SU-DHL-6 (cell line): ENCODE measurements around the gene GATA3.

Experiments used
- H2AFZ ChIP-seq: fragments of 200-600 bp; sonication (generic); 2 replicates; pipeline ENCODE4 v1.6.1; 2014; ENCODE audit warnings: low read depth, mild to moderate bottlenecking, moderate library complexity, mixed read lengths, antibody characterized with exemption, low read length; ENCODE audit not compliant: severe bottlenecking
- H3F3A ChIP-seq: fragments of 200-600 bp; shearing (Covaris generic); 2 replicates; pipeline ENCODE4 v1.6.0; 2016; ENCODE audit warnings: antibody characterized with exemption, mild to moderate bottlenecking; ENCODE audit not compliant: insufficient read depth
- H3K27ac ChIP-seq: fragments of 200-600 bp; sonication (generic); 2 replicates; pipeline ENCODE4 v1.5.1; 2016; ENCODE audit warnings: low read depth, mild to moderate bottlenecking, low read length, moderate library complexity, mixed read lengths
- H3K27me3 ChIP-seq: fragments of 200-600 bp; sonication (generic), shearing (Covaris generic); 2 replicates; pipeline ENCODE4 v1.6.0; 2014; ENCODE audit warnings: mild to moderate bottlenecking, low read length
- H3K36me3 ChIP-seq: fragments of 200-600 bp; sonication (generic); 2 replicates; pipeline ENCODE4 v1.6.1; 2014; ENCODE audit warnings: mild to moderate bottlenecking, low read length, mixed read lengths
- H3K4me2 ChIP-seq: fragments of 300-600, 200-600 bp; shearing (Covaris generic), sonication (generic); 2 replicates; pipeline ENCODE4 v1.6.0; 2014; ENCODE audit warnings: low read length, low read depth, mild to moderate bottlenecking; ENCODE audit not compliant: poor library complexity, severe bottlenecking
- H3K4me3 ChIP-seq: fragments of 200-600 bp; sonication (generic); 2 replicates; pipeline ENCODE4 v1.5.1; 2014; ENCODE audit warnings: antibody characterized with exemption, low read length, mild to moderate bottlenecking, mixed read lengths; ENCODE audit not compliant: insufficient read depth, poor library complexity, severe bottlenecking
- H3K79me2 ChIP-seq: fragments of 200-600 bp; sonication (generic); 2 replicates; pipeline ENCODE4 v1.6.1; 2014; ENCODE audit warnings: mild to moderate bottlenecking, low read length, moderate library complexity; ENCODE audit not compliant: insufficient read depth
- H3K9ac ChIP-seq: fragments of 200-600 bp; sonication (generic); 2 replicates; pipeline ENCODE4 v1.7.0; 2014; ENCODE audit warnings: mild to moderate bottlenecking, low read length
- H3K9me2 ChIP-seq: fragments of 200-600 bp; sonication (generic); replicated peaks from 2 replicates; pipeline ENCODE4 v1.6.1; 2014; ENCODE audit warnings: low read length; ENCODE audit not compliant: insufficient read depth
- H3K9me3 ChIP-seq: fragments of 200-600 bp; sonication (generic); 2 replicates; pipeline ENCODE4 v1.6.1; 2014; ENCODE audit warnings: low read length, mixed read lengths; ENCODE audit not compliant: insufficient read depth
- H4K20me1 ChIP-seq: fragments of 200-600 bp; sonication (generic); 2 replicates; pipeline ENCODE4 v1.6.1; 2014; ENCODE audit warnings: low read depth, mild to moderate bottlenecking, antibody characterized with exemption, low read length, moderate library complexity, mixed read lengths
- EZH2phosphoT487 ChIP-seq: fragments of 200-600 bp; sonication (generic), shearing (Covaris generic); conservative IDR thresholded peaks from 2 replicates; pipeline ENCODE4 v1.6.1; 2018; ENCODE audit warnings: mild to moderate bottlenecking, antibody characterized with exemption, low read length, moderate library complexity, mixed read lengths
- TF ChIP-seq, protein P1 (sequence below): fragments of 200-600 bp; sonication (generic); IDR thresholded peaks from one replicate; pipeline ENCODE4 v1.5.1; 2017; ENCODE audit warnings: antibody characterized with exemption, mild to moderate bottlenecking, low read length, moderate library complexity; ENCODE audit not compliant: insufficient read depth, poor library complexity, severe bottlenecking

GATA3 gene

DNA sequence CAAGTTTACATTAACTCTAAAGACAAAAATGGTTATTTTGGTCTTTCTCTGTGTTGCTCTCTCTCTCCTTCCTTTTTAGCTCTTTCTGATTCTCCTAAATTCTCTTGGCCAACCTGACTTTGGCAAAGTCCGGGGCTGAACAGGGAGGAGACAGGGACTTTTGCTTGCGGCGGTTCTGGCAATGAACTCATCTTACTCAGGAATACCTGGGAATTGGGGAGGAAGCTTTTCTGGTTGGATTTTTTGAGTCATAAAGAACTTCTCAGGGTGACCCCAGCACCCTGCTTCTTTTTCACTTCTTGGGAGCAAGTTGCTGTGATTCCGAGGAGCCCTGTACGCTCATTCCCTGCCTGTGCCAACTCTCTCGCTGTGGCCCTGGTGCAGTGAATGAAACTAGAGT is 16.0 kb downstream of the GATA3 start:
- Histone ChIP-seq H3K4me3 (no peak overlapping the region), H3K9ac (no peak overlapping the region), H3K9me3 (no peaks in the 10 kb centered on the region), H3K27ac (no peak overlapping the region), H3K4me2 (no peak overlapping the region), H3K36me3 (no peaks in the 10 kb centered on the region), H3K79me2 (no peaks in the 10 kb centered on the region), H3F3A (no peaks in the 10 kb centered on the region), H4K20me1 (no peaks in the 10 kb centered on the region), H2AFZ (no peak overlapping the region), H3K27me3 (no peaks in the 10 kb centered on the region), H3K9me2 (no peaks in the 10 kb centered on the region)
- no peak for TF ChIP-seq EZH2phosphoT487
- TF ChIP-seq, protein P1, sequence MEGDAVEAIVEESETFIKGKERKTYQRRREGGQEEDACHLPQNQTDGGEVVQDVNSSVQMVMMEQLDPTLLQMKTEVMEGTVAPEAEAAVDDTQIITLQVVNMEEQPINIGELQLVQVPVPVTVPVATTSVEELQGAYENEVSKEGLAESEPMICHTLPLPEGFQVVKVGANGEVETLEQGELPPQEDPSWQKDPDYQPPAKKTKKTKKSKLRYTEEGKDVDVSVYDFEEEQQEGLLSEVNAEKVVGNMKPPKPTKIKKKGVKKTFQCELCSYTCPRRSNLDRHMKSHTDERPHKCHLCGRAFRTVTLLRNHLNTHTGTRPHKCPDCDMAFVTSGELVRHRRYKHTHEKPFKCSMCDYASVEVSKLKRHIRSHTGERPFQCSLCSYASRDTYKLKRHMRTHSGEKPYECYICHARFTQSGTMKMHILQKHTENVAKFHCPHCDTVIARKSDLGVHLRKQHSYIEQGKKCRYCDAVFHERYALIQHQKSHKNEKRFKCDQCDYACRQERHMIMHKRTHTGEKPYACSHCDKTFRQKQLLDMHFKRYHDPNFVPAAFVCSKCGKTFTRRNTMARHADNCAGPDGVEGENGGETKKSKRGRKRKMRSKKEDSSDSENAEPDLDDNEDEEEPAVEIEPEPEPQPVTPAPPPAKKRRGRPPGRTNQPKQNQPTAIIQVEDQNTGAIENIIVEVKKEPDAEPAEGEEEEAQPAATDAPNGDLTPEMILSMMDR = no peak

DNA sequence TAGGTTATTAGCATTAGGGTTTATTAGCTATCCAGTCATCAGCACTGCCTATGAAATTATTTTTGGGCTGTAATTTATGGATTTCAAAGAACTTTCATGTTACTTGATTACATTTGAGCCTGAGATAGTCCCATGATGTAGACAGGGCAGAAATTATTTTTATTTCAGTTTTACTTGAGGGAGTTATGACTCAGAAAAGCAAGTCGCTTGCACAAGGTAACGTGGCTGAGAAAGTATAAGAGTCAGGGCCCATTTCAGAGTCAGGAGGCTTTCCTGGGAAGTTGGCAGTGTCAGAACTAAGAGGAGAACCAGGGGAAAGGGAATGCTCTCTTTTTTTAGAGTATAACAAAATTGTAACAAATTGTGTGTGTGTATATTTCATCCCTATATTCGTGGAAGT is 16.5 kb downstream of the GATA3 start:
- no peak overlapping the region for H3K4me3 ChIP-seq
- no peak overlapping the region for H3K4me2 ChIP-seq
- no peaks in the 10 kb centered on the region for H3K9me3 ChIP-seq
- TF ChIP-seq EZH2phosphoT487 = no peak
- TF ChIP-seq, protein P1 = no peak
- H3F3A ChIP-seq = no peaks in the 10 kb centered on the region
- no peaks in the 10 kb centered on the region for H3K27me3 ChIP-seq
- H3K36me3 ChIP-seq = no peaks in the 10 kb centered on the region
- H2AFZ ChIP-seq = no peak overlapping the region
- no peaks in the 10 kb centered on the region for H4K20me1 ChIP-seq
- H3K9ac ChIP-seq = no peak overlapping the region
- H3K27ac ChIP-seq = no peak overlapping the region
- no peaks in the 10 kb centered on the region for H3K79me2 ChIP-seq
- H3K9me2 ChIP-seq = no peaks in the 10 kb centered on the region

DNA sequence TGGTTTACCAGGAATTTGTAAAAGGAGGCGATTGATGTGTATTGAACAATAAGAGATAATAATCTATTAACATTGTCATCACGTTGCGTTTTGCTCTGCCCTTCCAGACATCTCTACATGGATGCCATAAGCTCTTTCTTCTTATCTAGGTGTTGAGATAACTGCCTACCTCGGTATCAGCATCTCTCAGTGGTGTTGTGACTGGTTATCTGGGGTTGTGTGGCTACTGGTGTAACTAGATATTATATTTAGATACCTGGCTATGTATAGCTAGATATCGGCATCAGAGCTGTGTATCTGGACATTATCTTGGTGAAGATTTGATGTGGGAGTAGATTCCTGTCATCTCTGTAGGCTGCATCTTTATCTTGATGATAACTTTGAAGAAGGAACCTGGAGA is 17.2 kb downstream of the GATA3 start:
- no peaks in the 10 kb centered on the region for H3K79me2 ChIP-seq
- no peak overlapping the region for H3K4me2 ChIP-seq
- H3K9ac ChIP-seq = no peak overlapping the region
- H3K4me3 ChIP-seq = no peak overlapping the region
- H3F3A ChIP-seq = no peaks in the 10 kb centered on the region
- H3K27me3 ChIP-seq = no peaks in the 10 kb centered on the region
- H3K9me3 ChIP-seq = no peaks in the 10 kb centered on the region
- no peaks in the 10 kb centered on the region for H3K9me2 ChIP-seq
- no peak overlapping the region for H2AFZ ChIP-seq
- no peak overlapping the region for H3K27ac ChIP-seq
- no peaks in the 10 kb centered on the region for H3K36me3 ChIP-seq
- no peaks in the 10 kb centered on the region for H4K20me1 ChIP-seq
- no peak for TF ChIP-seq EZH2phosphoT487
- TF ChIP-seq, protein P1 = no peak
